Measurements from ENCODE around the gene LY6G6F. TPM values are rescaled to one million over a fixed set of nuclear protein-coding genes. Genes with fewer than 3 reads are reported as not detected.
A peak's percentile ranks its signal among the peaks of the same experiment; 100 is the strongest.

LY6G6F gene
- total RNA-seq, 2 donors from 2014 or later, result not detected

DNA sequence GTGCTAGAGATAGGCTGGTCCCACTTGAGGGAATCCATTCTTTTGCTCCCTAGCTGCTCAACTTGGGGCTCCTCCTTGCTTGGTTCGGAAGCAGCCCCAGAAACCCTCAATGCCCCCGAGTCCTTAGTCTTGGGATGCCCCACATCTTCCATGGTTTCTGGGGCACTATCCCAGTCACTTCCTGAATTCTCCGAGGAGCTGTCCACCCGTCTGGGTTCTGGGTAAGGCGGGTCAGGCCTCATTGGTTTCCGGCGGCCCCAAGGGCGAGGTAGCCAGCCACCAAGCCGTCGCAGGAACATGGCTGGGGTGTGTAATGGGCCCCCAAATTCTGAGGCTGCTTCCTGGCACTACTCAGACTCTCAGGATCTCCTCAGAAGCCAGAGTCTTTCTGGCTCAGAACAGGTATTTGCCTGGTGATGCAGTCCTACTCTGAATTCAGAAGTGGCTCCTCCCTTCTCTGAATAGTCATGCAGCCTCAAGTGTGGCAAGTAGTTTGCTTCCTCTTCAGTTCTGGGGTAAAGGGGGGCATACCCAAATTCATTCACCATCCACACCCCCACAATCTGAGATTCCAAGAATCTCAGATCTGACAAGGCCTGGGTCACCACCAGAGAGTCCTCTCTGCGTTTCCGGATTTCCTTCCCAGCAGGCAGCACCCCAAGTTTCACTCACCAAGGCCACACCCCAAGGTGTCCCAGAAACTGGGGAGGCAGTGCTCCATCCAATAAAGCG, 46.9 kb upstream of the LY6G6F start:
- H3K27ac ChIP-seq, result peak overlapping the region; percentile 82 to 90
- H3K36me3 ChIP-seq, result no peaks in the 10 kb centered on the region
- peak overlapping the region; percentile 82 for H3K4me3 ChIP-seq
- ATAC-seq (ENCODE audit: insufficient number of reproducible peaks, low FRiP score, low read depth), result no peak
- peaks cover 25 to 61% of the 10 kb centered on the region in 2 donors for H3K4me1 ChIP-seq (ENCODE audit: control insufficient read depth in 1 of 2, low read depth in 2 of 2)
- DNase-seq (ENCODE audit: low spot score), result no peak
- TF ChIP-seq, protein P1, sequence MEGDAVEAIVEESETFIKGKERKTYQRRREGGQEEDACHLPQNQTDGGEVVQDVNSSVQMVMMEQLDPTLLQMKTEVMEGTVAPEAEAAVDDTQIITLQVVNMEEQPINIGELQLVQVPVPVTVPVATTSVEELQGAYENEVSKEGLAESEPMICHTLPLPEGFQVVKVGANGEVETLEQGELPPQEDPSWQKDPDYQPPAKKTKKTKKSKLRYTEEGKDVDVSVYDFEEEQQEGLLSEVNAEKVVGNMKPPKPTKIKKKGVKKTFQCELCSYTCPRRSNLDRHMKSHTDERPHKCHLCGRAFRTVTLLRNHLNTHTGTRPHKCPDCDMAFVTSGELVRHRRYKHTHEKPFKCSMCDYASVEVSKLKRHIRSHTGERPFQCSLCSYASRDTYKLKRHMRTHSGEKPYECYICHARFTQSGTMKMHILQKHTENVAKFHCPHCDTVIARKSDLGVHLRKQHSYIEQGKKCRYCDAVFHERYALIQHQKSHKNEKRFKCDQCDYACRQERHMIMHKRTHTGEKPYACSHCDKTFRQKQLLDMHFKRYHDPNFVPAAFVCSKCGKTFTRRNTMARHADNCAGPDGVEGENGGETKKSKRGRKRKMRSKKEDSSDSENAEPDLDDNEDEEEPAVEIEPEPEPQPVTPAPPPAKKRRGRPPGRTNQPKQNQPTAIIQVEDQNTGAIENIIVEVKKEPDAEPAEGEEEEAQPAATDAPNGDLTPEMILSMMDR (IDR thresholded peaks at IDR 0.05), result no peak
- H3K9me3 ChIP-seq, result no peaks in the 10 kb centered on the region
- no peaks in the 10 kb centered on the region for H3K27me3 ChIP-seq (replicated peaks; ENCODE audit: insufficient read depth)

DNA sequence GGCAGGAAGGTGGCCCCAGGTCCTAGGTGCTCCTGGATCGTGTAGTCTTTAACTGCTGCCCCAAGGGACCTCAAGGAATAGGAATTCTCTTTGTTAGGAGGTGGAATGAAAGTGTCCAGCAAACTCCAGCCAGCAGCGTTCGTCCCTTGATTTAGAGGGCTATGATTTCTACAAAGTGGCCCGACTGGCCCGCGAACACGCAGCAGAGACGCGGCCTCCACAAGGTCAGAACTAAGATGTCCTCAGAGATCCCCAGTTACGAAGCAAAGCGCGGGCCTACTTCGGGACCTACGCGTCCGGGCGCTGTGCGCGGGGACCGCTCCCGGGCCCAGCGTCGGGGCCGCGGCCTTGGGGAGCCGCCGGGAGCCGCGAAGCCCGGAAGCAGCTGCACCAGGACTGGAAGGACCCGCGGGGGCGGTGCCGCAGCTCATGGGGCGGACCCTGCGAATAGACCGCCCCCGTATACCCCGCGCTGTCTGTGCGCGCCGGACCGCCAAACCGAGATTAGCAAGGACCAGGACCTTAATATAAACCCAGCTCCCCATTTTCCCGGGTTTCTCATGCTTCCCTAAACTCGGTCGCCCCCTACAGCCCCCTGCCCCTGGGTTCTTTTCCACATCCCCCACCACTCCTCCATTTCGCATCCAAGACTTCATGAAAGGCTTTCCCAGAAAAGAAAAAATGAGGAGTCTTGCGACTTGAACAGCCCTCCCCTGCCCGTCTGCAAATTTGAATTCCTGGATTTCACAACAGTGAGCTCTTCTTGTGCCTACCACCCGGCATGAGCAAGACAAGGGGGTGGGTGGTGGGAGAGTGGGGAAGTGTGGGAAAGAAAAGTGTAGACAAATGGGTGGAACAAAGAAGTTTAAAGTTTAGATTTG, 46.0 kb upstream of the LY6G6F start, which contains the start of gene C6orf47:
Gene C6orf47 (minus strand): TSS at position 398 of the 881 bp plus-strand sequence. CDS start 831 bp downstream, outside the sequence.
- H3K27me3 ChIP-seq (replicated peaks; ENCODE audit: insufficient read depth), result no peaks in the 10 kb centered on the region
- peak; percentile 54 for DNase-seq (ENCODE audit: low spot score)
- peak within 1 kb of the TSS; percentile 82 for H3K4me3 ChIP-seq
- peak within 1 kb of the TSS; percentile 82 to 90 for H3K27ac ChIP-seq
- no peaks in the 10 kb centered on the region for H3K36me3 ChIP-seq
- H3K9me3 ChIP-seq, result no peaks in the 10 kb centered on the region
- peaks cover 25 to 61% of the 10 kb centered on the region in 2 donors for H3K4me1 ChIP-seq (ENCODE audit: control insufficient read depth in 1 of 2, low read depth in 2 of 2)
- ATAC-seq (ENCODE audit: insufficient number of reproducible peaks, low FRiP score, low read depth), result peak; percentile 48
- TF ChIP-seq, protein P1 (IDR thresholded peaks at IDR 0.05), result no peak

GRCh38 chr6:31661262-31662123, 45.2 kb upstream of the LY6G6F start:
- Histone ChIP-seq H3K4me1 (ENCODE audit: control insufficient read depth in 1 of 2, low read depth in 2 of 2) (peaks cover 25 to 63% of the 10 kb centered on the region in 2 donors), H3K27me3 (replicated peaks; ENCODE audit: insufficient read depth) (no peaks in the 10 kb centered on the region), H3K4me3 (peak overlapping the region; percentile 82), H3K36me3 (no peaks in the 10 kb centered on the region), H3K27ac (peak overlapping the region; percentile 78 to 90), H3K9me3 (no peaks in the 10 kb centered on the region)
- TF ChIP-seq, protein P1 (IDR thresholded peaks at IDR 0.05), result no peak
- ATAC-seq (ENCODE audit: insufficient number of reproducible peaks, low FRiP score, low read depth) (no peak), DNase-seq (ENCODE audit: low spot score) (no peak)

DNA sequence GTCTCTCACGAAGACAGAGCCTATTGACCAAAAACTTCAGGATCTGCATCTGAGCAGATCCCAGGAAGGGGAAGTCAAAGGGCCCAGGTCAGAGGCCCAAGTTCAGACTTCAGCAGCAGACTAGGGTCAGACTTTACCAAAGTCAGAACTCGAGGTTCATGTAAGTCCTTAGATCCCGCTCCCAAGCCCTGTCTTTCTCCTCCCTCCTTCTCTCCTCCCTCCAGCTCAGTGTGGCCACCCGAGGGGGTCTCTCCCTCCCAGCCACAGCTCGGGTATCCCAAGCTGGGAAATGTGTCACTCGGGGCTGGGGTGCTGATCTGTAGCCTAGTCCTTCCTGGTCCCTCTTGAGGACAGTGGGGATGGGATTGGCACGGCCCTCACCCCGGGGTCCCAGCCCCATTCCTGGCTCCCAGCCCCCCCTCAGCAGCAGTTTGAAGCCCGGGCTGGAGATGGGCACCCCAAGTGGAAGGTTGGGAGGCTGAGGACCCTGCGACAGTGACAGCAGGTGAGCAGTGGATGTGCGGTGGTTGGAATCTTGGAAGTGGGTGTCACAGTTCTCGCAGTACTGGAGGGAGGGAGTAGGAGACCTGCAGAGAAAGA, 44.4 kb upstream of the LY6G6F start:
- Histone ChIP-seq H3K27ac (peak overlapping the region in 1 of 2 donors; percentile 4), H3K9me3 (no peaks in the 10 kb centered on the region), H3K4me3 (no peak overlapping the region), H3K4me1 (ENCODE audit: control insufficient read depth in 1 of 2, low read depth in 2 of 2) (peaks cover 32 to 68% of the 10 kb centered on the region in 2 donors), H3K27me3 (replicated peaks; ENCODE audit: insufficient read depth) (no peaks in the 10 kb centered on the region), H3K36me3 (peaks cover 1% of the 10 kb centered on the region)
- ATAC-seq (ENCODE audit: insufficient number of reproducible peaks, low FRiP score, low read depth) (no peak), DNase-seq (ENCODE audit: low spot score) (no peak)
- TF ChIP-seq, protein P1 (IDR thresholded peaks at IDR 0.05), result no peak
